Bronchial epithelial cell (primary cell): ENCODE data around the gene ZNF32. TPM values are rescaled to one million over a fixed set of nuclear protein-coding genes. Genes with fewer than 3 reads are reported as not detected.

Experiments
- DNase-seq: peaks from one replicate; pipeline ENCODE4 v3.0.0-alpha.2; 2010; ENCODE audit warnings: low read depth
- FAIRE-seq: peaks from 2 replicates; lab custom pipeline; 2011; peaks lifted over from hg19 to GRCh38; lab: Jason Lieb, UNC
- H3K27me3 ChIP-seq: 2 replicates; pipeline ENCODE4 v1.5.1; 2011; ENCODE audit warnings: low read length; ENCODE audit not compliant: control insufficient read depth, insufficient read depth
- H3K36me3 ChIP-seq: 2 replicates; pipeline ENCODE4 v1.5.1; 2011; ENCODE audit warnings: low read length; ENCODE audit not compliant: control insufficient read depth, insufficient read depth
- H3K4me3 ChIP-seq: 2 replicates; pipeline ENCODE4 v1.5.1; 2011; ENCODE audit warnings: mild to moderate bottlenecking, low read depth, low read length, control low read depth
- total RNA-seq: library from RNA; depleted of rRNA; stranded (reverse); fragments of >200 nt; gene quantifications from 2 replicates; pipeline ENCODE4 v1.2.1, GENCODE V29; 2014
- TF ChIP-seq, protein P1 (sequence below): IDR thresholded peaks from 2 replicates; pipeline ENCODE4 v1.5.1; 2011; ENCODE audit warnings: mild to moderate bottlenecking, moderate library complexity, low read length, control low read depth, inconsistent platforms; ENCODE audit not compliant: insufficient read depth, severe bottlenecking

Gene ZNF32
- total RNA-seq, 1 donor from 2014 or later, result 20.5 TPM

DNA sequence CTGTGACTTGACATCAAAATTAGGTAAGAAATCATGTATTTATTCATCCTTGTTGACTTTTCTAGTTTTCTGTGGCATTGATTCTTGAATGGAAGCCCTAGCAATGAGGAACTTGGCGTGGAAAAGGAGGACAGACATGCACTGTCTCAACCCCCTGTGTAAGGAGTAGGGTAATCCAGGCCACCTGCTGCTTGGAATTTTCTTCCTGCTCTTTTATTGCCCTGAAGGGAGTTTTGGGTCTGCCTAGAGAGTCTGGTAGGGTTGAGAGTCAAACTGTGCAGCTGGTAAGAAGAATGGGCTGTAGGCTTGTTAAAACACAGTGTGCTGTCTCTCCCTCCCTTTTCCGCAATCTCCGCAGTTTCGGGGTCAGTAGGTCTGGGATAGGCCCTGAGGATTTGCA, 19.7 kb downstream of the ZNF32 start:
- Histone ChIP-seq H3K27me3 (no peaks in the 10 kb centered on the region), H3K4me3 (no peak overlapping the region), H3K36me3 (no peaks in the 10 kb centered on the region)
- DNase-seq, result no peak
- TF ChIP-seq, protein P1, sequence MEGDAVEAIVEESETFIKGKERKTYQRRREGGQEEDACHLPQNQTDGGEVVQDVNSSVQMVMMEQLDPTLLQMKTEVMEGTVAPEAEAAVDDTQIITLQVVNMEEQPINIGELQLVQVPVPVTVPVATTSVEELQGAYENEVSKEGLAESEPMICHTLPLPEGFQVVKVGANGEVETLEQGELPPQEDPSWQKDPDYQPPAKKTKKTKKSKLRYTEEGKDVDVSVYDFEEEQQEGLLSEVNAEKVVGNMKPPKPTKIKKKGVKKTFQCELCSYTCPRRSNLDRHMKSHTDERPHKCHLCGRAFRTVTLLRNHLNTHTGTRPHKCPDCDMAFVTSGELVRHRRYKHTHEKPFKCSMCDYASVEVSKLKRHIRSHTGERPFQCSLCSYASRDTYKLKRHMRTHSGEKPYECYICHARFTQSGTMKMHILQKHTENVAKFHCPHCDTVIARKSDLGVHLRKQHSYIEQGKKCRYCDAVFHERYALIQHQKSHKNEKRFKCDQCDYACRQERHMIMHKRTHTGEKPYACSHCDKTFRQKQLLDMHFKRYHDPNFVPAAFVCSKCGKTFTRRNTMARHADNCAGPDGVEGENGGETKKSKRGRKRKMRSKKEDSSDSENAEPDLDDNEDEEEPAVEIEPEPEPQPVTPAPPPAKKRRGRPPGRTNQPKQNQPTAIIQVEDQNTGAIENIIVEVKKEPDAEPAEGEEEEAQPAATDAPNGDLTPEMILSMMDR, result no peak
- no peak for FAIRE-seq

DNA sequence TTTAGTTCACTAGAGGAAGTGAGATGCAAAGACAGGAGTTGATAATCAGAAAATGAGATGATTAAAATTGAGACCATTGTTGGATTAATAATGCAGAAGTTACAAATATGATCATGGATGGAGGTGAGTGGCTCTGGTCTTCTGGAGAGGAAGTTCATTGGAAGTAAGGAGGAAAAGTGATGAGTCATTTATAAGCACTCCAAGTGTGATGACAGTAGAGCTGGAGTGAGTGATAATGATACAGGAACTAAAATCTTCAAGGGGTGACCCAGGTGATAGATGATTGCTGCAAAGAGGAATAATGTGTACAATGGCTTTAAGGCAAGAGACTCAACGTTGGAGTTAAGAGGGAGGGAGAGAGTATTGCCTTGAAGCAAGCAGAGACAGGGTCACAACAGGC, 20.7 kb downstream of the ZNF32 start:
- DNase-seq (no peak), FAIRE-seq (no peak)
- H3K36me3 ChIP-seq, result no peaks in the 10 kb centered on the region
- H3K27me3 ChIP-seq, result no peaks in the 10 kb centered on the region
- TF ChIP-seq, protein P1, result no peak
- no peak overlapping the region for H3K4me3 ChIP-seq

DNA sequence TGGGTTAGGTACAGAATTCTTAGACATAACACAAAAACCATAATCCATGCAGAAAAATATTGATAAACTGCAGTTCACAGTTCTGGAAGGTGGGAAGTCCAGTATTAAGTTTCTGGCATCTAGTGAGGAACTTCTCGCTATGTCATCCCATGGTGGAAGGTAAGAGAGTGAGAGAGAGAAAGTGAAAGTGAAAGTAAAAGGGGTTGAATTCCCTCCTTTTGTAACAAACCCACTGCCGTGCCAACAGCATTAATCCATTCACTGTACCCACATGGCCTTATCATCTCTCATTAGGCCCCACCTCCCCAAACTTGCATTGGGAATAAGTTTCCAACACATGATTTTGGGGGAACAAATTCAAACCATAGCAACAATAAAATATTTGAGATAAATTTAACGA, 25.3 kb downstream of the ZNF32 start:
- H3K4me3 ChIP-seq, result no peak overlapping the region
- FAIRE-seq (no peak), DNase-seq (no peak)
- TF ChIP-seq, protein P1, result no peak
- H3K27me3 ChIP-seq, result no peaks in the 10 kb centered on the region
- H3K36me3 ChIP-seq, result no peaks in the 10 kb centered on the region

DNA sequence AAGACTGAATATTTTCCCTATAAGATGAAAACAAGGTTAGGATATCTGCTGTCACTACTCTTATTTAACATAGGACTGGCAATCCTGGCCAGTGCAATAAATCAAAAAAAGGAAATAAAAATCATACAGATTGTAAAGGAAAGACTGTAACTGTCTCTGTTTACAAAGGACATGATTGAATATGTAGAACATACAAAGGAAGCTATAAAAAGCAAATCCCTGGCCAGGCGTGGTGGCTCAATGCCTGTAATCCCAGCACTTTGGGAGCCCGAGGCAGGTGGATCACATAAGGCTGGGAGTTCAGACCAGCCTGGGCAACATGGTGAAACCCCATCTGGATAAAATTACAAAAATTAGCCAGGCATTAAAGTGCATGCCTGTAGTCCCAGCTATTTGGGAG, 26.6 kb downstream of the ZNF32 start:
- Histone ChIP-seq H3K36me3 (no peaks in the 10 kb centered on the region), H3K27me3 (no peaks in the 10 kb centered on the region), H3K4me3 (no peak overlapping the region)
- TF ChIP-seq, protein P1, result no peak
- FAIRE-seq, result no peak
- DNase-seq, result no peak

DNA sequence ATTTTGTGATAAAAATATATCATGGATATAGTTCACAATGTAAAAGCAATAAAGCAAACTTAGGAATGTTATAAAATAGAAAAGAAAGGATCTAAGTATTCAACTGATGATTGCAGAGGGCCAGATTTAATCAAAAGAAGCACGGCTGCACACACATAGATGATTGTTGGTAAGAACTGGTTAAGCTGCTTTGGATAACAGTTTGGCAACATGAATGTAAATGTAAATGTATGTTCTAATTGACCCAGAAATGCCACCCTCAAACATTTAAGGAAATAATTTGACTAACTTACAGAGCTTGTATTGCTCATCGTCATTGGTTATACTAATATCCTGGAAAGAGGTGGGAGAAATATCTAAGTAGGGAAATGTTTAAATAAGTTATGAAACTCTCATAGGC, 29.3 kb downstream of the ZNF32 start:
- H3K27me3 ChIP-seq, result no peaks in the 10 kb centered on the region
- FAIRE-seq (no peak), DNase-seq (no peak)
- TF ChIP-seq, protein P1, result no peak
- no peaks in the 10 kb centered on the region for H3K36me3 ChIP-seq
- no peak overlapping the region for H3K4me3 ChIP-seq

DNA sequence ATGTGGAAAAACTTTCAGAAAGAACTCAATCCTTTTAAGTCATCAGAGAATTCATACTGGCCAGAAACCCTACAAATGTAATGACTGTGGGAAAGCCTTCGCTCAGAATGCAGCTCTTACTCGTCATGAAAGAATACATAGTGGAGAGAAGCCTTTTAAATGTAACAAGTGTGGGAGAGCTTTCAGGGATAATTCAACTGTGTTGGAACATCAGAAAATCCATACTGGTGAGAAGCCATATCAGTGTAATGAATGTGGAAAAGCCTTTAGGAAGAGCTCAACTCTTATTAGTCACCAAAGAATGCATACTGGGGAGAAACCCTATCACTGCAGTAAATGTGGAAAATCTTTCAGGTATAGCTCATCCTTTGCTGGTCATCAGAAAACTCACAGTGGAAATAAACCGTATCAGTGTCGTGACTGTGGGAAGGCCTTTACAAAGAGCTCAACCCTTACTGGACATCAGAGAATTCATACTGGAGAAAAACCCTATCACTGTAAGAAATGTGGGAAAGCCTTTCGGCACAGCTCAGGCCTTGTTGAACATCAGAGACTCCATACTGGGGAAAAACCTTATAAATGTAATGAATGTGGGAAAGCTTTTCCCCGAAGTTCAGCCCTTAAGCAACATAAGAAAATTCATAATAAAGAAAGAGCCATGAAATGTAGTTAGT, 31.8 kb downstream of the ZNF32 start:
- H3K27me3 ChIP-seq, result no peaks in the 10 kb centered on the region
- DNase-seq (no peak), FAIRE-seq (no peak)
- no peak overlapping the region for H3K4me3 ChIP-seq
- TF ChIP-seq, protein P1, result no peak
- peaks cover 2% of the 10 kb centered on the region for H3K36me3 ChIP-seq
